Glutamatergic neuron (in vitro differentiated cells): ENCODE data around the gene EEFSEC. TPM values are rescaled to one million over a fixed set of nuclear protein-coding genes. Genes with fewer than 3 reads are reported as not detected.

Experiments used
- DNase-seq: peaks from one replicate; pipeline ENCODE4 v3.0.0; 2022
- H3K27ac Mint-ChIP-seq: one replicate; pipeline ENCODE4 v1.8.0; 2020; ENCODE audit warnings: mild to moderate bottlenecking, mixed read lengths, inconsistent platforms; ENCODE audit not compliant: unreplicated experiment
- H3K27me3 Mint-ChIP-seq: one replicate; pipeline ENCODE4 v1.8.0; 2020; ENCODE audit warnings: mild to moderate bottlenecking, moderate library complexity, mixed read lengths, inconsistent platforms; ENCODE audit not compliant: unreplicated experiment
- H3K36me3 Mint-ChIP-seq: one replicate; pipeline ENCODE4 v1.8.0; 2020; ENCODE audit warnings: mild to moderate bottlenecking, mixed read lengths, inconsistent platforms; ENCODE audit not compliant: unreplicated experiment
- H3K4me1 Mint-ChIP-seq: one replicate; pipeline ENCODE4 v1.8.0; 2020; ENCODE audit warnings: mild to moderate bottlenecking, low read depth, mixed read lengths, inconsistent platforms; ENCODE audit not compliant: unreplicated experiment
- H3K4me3 Mint-ChIP-seq: one replicate; pipeline ENCODE4 v1.8.0; 2020; ENCODE audit warnings: mild to moderate bottlenecking, mixed read lengths, inconsistent platforms; ENCODE audit not compliant: unreplicated experiment
- H3K9me3 Mint-ChIP-seq: one replicate; pipeline ENCODE4 v1.8.0; 2020; ENCODE audit warnings: mild to moderate bottlenecking, moderate library complexity, mixed read lengths, inconsistent platforms; ENCODE audit not compliant: unreplicated experiment
- CTCF ChIP-seq: fragments of 200-600 bp; sonication (generic); IDR thresholded peaks from one replicate; pipeline ENCODE4 v1.5.0; 2021; ENCODE audit not compliant: partially characterized antibody, unreplicated experiment
- total RNA-seq: library from RNA; stranded (reverse); fragmentation: NEBNext Ultra II Directional; extraction: Animal tissue kit (Norgen Biotek cat#: 25700); gene quantifications from one replicate; pipeline ENCODE4 v1.2.1, GENCODE V29; 2021; ENCODE audit not compliant: unreplicated experiment

The EEFSEC gene
- total RNA-seq, 1 donor from 2014 or later = 8.3 TPM

GRCh38 chr3:128289534-128289933, 136.3 kb downstream of the EEFSEC start:
- no peak overlapping the region for H3K4me3 Mint-ChIP-seq
- no peak overlapping the region for H3K27ac Mint-ChIP-seq
- H3K27me3 Mint-ChIP-seq = no peaks in the 10 kb centered on the region
- TF ChIP-seq CTCF = no peak
- no peaks in the 10 kb centered on the region for H3K4me1 Mint-ChIP-seq
- H3K36me3 Mint-ChIP-seq = peaks cover 4% of the 10 kb centered on the region
- DNase-seq = no peak
- H3K9me3 Mint-ChIP-seq = no peaks in the 10 kb centered on the region

DNA sequence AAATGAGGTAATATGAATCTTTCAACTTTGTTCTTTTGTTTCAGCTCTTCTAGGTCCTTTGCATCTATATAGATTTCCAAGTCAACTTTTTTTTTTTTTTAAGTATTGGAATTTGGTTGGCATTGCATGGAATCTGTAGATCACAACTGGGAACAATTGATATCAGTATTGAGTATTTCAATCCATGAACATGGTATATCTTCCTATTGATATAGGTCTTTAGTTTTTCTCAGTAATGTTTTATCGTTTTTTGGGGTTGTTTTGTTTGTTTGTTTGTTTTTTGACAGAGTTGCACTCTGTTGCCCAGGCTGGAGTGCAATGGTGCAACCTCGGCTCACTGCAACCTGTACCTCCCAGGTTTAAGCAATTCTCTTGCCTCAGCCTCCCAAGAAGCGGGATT, 137.2 kb downstream of the EEFSEC start:
- H3K36me3 Mint-ChIP-seq = peaks cover 4% of the 10 kb centered on the region
- no peak for TF ChIP-seq CTCF
- H3K4me3 Mint-ChIP-seq = no peak overlapping the region
- H3K27me3 Mint-ChIP-seq = no peaks in the 10 kb centered on the region
- no peaks in the 10 kb centered on the region for H3K9me3 Mint-ChIP-seq
- no peak overlapping the region for H3K27ac Mint-ChIP-seq
- H3K4me1 Mint-ChIP-seq = no peaks in the 10 kb centered on the region
- DNase-seq = no peak

DNA sequence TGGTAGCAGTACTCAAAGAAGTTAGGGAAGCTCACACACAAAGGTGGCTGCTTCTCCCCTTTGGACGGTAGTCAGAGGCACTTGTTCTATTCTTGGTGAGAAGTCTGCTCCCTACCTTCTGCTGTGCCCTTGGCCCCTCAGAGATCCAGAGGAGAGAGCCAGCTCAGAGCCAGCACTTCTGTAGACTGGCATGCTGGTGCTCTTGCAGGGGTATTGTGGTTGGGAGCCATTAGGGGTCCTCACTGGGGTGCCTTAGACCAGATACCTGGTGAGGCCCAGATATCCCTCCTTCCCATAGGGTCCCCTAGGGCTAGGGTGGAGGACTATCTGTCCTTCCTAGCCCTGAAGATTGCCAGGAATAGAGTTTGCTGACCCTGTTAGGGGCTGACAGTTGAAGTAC, 140.6 kb downstream of the EEFSEC start:
- Mint-ChIP-seq H3K27ac (no peak overlapping the region), H3K9me3 (peaks cover 3% of the 10 kb centered on the region), H3K27me3 (no peaks in the 10 kb centered on the region), H3K4me1 (no peaks in the 10 kb centered on the region), H3K36me3 (peaks cover 8% of the 10 kb centered on the region), H3K4me3 (no peak overlapping the region)
- no peak for TF ChIP-seq CTCF
- no peak for DNase-seq

- H3K9me3 Mint-ChIP-seq = peaks cover 3% of the 10 kb centered on the region
- H3K27ac Mint-ChIP-seq = no peak overlapping the region
- no peak overlapping the region for H3K4me3 Mint-ChIP-seq
- H3K4me1 Mint-ChIP-seq = no peaks in the 10 kb centered on the region
- no peaks in the 10 kb centered on the region for H3K27me3 Mint-ChIP-seq
- DNase-seq = no peak
- no peak for TF ChIP-seq CTCF
- peaks cover 8% of the 10 kb centered on the region for H3K36me3 Mint-ChIP-seq
These were observed 141.8 kb downstream of the EEFSEC start for GRCh38 chr3:128294999-128295468.

DNA sequence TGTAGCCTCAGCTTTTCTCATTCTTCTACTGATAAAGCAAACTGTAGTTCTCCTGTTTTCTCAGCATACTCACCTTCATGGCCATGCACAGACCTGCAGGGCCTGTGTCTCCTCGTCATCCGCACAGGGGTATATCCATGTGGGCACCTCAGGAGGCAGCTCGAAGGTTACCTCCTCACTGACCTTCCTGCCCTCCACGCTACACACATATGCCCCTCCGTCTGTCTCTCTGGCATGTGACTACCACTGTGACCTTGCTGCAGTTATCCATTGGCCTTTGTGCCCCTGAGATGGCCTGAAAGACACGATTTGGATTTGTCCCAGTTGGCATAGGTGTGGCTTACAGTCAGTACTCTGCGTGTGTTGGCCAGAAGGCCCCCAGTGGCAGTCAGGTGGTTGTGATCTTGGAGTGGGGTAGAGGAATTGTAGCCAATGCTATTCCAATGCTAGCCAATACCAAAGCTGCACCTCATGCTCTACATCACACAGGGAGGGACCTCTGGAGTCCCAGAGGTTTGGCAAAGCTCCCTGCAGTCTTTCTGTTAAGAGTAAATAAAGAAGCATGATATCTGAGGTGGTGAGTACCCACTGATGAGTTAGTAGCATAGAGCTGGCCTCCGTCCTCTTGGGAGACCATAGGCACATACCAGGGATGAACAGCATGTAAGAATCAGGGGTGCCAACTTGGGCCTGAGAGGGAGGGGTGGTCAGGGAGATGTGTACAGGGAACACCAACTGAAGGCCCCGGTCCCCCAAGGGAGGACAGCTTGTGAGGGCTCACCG, 143.4 kb downstream of the EEFSEC start:
- no peak for TF ChIP-seq CTCF
- no peak overlapping the region for H3K4me3 Mint-ChIP-seq
- H3K36me3 Mint-ChIP-seq = peaks cover 4% of the 10 kb centered on the region
- no peak overlapping the region for H3K27ac Mint-ChIP-seq
- no peaks in the 10 kb centered on the region for H3K27me3 Mint-ChIP-seq
- peaks cover 3% of the 10 kb centered on the region for H3K9me3 Mint-ChIP-seq
- no peak for DNase-seq
- no peaks in the 10 kb centered on the region for H3K4me1 Mint-ChIP-seq
